NCI-H446 (cell line): ENCODE measurements around the gene DNAJA4.
A peak's percentile ranks its signal among the peaks of the same experiment; 100 is the strongest.
"Not testable (repeated sequence)": the region's sequence is repeated elsewhere in the genome, so short reads cannot be mapped to it uniquely, and the experiment has no call there.

Experiments
- DNase-seq, 2 experiments: peaks; one replicate each; lab custom pipeline; 2025; lab: John Stamatoyannopoulos, UW

DNAJA4 gene

GRCh38 chr15:78244101-78244500, 20.3 kb upstream of the DNAJA4 start:
- no peak for DNase-seq

- no peak for DNase-seq
Observed at GRCh38 chr15:78244893-78245292, 19.5 kb upstream of the DNAJA4 start.

GRCh38 chr15:78245392-78245791, 19.0 kb upstream of the DNAJA4 start:
- DNase-seq: not testable (repeated sequence)

- DNase-seq: not testable (repeated sequence)
Observed at GRCh38 chr15:78245976-78246620, 18.3 kb upstream of the DNAJA4 start.

GRCh38 chr15:78247911-78248310, 16.5 kb upstream of the DNAJA4 start:
- no peak for DNase-seq

- no peak for DNase-seq
Observed at GRCh38 chr15:78249131-78249530, 15.2 kb upstream of the DNAJA4 start.

GRCh38 chr15:78251136-78251535, 13.2 kb upstream of the DNAJA4 start:
- no peak for DNase-seq

- DNase-seq: no peak
Observed at GRCh38 chr15:78255421-78256043, 8.8 kb upstream of the DNAJA4 start.

- no peak for DNase-seq
Observed at GRCh38 chr15:78256044-78256437, 8.3 kb upstream of the DNAJA4 start.

- no peak for DNase-seq
Observed at GRCh38 chr15:78257681-78258080, 6.7 kb upstream of the DNAJA4 start.

- no peak for DNase-seq
Observed at GRCh38 chr15:78259232-78259631, 5.1 kb upstream of the DNAJA4 start.

- no peak for DNase-seq
Observed at GRCh38 chr15:78260489-78260888, 3.9 kb upstream of the DNAJA4 start.

- DNase-seq: no peak
Observed at GRCh38 chr15:78261062-78261461, 3.3 kb upstream of the DNAJA4 start.

- no peak for DNase-seq
Observed at GRCh38 chr15:78263351-78263781, 996 bp upstream of the DNAJA4 start.

- DNase-seq: no peak
Observed at GRCh38 chr15:78263907-78264303, 457 bp upstream of the DNAJA4 start.

GRCh38 chr15:78265137-78265460, 737 bp downstream of the DNAJA4 start:
- no peak for DNase-seq

- no peak for DNase-seq
Observed at GRCh38 chr15:78265752-78266224, 1.4 kb downstream of the DNAJA4 start.

- no peak for DNase-seq
Observed at GRCh38 chr15:78266229-78266628, 1.9 kb downstream of the DNAJA4 start.

- no peak for DNase-seq
Observed at GRCh38 chr15:78266806-78267205, 2.4 kb downstream of the DNAJA4 start.

- peak in 1 of 2 experiments; percentile 15 for DNase-seq
Observed at GRCh38 chr15:78272316-78272715, 8.0 kb downstream of the DNAJA4 start.

GRCh38 chr15:78272776-78273175, 8.4 kb downstream of the DNAJA4 start:
- DNase-seq: peak in 1 of 2 experiments; percentile 15

- DNase-seq: no peak
Observed at GRCh38 chr15:78274994-78275393, 10.6 kb downstream of the DNAJA4 start.

GRCh38 chr15:78276064-78276943, 11.9 kb downstream of the DNAJA4 start:
- no peak for DNase-seq
